ENCODE measurements around the gene CYP1B1.

The CYP1B1 gene

DNA sequence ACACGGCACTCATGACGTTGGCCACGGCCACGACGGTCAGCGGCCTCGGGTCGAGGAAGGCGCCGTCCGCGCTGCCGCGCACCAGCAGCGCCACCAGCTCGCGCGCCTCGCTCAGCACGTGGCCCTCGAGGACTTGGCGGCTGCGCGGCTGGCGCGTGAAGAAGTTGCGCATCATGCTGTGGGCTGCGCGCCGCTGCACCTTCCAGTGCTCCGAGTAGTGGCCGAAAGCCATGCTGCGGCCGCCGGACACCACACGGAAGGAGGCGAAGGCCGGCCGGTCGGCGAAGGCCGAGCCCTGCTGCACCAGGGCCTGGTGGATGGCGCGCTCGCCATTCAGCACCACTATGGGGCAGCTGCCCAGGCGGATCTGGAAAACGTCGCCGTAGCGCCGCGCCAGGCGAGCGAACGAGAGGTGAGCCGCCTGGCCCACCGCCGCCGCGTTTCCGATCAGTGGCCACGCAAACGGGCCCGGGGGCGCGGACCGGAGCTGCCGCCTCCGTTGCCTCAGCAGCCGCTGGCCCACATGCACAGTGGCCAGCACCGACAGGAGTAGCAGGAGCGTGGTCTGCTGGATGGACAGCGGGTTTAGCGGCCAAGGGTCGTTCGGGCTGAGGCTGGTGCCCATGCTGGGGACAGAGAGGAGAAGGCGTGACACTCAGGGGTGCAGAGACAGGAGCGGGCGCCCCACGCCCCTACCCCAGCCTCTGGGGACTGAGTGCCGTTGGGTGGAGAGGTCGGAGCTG lies 1.0 kb downstream of the CYP1B1 start:
- peak; percentile 50 for DNase-seq (ENCODE audit: low spot score)

DNA sequence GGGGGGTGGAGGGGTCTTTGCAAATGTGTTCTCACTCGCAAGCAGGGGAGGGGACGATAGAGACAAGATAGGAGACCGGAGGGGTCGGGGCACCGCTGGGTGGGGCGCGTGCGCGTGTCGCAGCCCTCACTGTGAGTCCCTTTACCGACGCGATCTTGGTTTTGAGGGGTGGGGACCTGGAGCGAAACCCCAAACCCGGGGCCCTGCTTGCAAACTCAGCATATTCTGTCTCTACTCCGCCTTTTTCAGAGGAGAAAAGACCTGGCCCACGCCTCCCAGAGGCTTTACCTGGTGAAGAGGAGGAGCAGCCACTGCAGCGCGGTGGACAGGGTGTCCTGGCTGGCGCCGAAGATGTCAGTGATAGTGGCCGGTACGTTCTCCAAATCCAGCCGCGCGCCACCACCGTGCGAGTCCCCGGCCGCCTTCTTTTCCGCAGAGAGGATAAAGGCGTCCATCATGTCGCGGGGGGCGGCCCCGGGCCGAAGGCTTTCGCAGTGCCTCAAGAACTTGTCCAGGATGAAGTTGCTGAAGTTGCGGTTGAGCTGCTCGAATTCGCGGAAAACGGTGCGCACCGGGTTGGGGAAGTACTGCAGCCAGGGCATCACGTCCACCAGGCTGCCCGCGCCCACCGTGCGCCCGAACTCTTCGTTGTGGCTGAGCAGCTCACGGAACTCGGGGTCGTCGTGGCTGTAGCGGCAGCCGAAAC lies 1.7 kb downstream of the CYP1B1 start:
- DNase-seq (ENCODE audit: low spot score), result no peak

DNA sequence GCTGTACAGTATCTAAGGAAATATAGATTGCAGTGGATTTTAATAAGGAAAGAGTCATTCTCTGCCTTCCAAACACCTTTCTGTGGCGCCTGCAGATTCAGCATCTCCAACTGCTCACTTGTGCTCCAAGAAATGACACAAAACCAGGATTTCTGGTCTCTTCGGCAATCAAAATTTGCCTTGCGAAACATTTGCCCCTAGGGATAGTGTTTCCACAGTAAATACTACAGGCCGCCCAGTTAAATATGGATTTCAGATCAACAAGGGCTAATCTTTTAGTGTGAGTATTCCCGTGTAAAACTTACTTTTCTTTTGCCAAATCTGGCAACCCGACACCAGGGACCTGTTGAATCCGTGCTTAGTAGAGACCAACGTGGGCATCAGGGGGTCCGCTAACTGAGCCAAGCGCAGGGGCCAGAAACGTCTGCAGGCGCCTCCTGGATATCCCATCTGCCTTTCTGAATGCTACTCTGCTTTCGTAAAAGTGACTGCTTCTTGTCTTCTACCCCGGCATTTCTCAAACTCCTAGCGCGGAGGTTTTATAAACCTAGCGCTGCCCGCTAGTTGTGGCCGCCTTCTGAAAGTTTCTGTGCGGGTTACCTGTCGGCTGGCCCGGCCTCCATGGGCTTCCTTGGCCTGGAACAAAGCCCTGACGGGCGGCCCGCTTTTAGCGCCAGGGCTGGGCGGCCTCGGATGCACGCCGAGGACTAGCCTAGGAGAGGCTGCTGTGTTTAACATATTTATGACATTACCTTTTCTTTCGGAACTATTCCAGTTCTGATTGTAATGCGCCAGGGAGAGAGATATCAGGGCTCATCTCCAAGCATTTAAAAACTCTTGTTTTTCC lies 2.5 kb downstream of the CYP1B1 start:
- peak; percentile 44 for DNase-seq (ENCODE audit: low spot score)

DNA sequence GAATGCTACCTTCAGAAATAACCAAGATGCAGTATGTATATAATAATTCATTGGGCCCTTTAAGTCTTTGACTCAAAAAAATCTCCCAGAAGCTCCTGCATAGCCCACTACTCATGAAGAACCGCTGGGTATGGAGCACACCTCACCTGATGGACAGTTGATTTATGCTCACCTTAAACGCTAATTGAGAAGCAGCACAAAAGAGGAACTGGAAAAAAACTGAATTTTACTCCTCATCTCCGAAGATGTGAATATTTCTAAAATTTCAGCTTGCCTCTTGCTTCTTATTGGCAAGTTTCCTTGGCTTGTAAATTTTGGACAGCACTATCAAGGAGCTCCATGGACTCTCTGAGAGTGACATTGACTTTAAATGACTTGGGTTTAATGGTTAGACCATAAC lies 5.5 kb downstream of the CYP1B1 start:
- no peak for DNase-seq (ENCODE audit: low spot score)

DNA sequence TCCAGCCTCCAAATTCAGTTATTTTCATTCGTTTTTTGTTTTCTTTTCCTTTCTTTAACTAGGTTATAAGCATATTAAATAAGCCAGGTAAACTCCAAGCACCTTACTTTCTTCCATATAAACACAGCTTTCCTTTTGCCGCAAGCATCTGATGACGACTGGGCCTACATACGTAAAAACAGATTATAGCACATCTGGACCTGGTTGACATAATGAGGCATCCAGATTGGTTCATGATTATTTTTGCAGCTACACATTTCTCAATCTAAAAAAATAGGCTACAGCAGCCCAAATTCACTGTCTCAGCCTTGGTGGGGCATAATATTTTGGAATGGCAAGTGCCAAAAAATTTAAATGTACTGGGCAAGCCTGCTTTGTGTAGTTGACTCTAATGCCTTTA lies 7.7 kb downstream of the CYP1B1 start:
- DNase-seq (ENCODE audit: low spot score), result no peak

DNA sequence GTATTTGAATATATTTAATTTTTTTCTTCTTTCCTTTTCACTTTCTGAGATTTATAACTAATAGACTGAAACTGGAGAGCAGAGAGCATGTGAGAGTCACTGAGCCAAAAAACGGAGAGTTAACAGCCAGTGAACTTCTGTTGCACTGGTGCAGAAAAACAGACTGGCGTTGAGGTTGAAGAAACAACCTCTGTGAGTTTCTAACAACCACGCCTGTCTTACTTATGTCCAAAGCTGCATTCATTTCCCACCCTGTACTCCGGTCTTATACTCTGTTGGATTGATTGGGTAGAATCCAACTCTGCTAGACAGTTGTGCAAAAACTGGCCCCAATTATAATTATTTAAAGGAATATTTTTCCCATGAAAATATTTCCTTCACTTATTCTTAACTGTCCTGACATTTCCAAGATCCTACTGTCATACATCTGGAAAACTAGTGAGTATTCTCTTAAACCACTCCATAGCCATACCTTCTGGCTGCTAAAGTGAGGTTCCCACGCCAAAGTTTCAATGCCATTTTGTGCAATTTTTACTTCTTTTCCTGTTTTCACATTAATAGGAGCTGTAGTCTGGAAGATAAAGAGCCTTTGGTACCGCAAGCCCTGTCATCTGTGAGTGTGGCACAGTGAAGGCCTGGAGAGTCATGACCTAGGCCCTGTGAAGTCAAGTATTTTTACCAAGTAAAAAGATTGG lies 9.4 kb downstream of the CYP1B1 start:
- DNase-seq (ENCODE audit: low spot score), result no peak

DNA sequence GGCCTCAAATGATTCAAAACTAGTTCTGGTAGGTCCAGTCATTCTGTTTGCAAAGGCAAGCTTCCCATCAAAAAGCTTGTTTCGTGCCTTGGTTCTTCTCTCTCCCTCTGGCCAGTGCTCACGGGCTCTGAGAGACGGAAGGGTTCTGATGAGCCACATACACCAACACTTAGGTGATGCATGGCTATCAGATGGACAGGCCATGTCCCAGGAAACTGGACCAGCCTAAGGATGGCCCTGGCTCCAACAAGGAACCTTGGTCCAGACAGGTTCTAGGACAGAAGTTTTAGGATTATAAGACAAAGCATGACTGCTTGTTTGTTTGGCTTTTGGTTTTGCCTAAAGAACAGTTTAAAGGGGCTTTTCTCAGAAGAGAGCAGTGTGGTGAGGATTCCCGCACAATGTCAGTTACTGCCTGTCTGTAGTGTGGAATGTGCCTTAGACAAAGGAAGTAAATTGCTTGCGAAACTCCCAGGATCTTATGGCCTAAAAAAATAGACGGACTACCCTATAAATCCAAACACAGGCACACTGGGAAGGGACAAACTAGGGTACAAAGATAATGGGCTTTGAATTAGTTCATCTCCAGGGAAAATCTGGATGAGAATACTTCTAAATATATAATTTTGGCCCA lies 10.3 kb downstream of the CYP1B1 start:
- DNase-seq (ENCODE audit: low spot score), result no peak

DNA sequence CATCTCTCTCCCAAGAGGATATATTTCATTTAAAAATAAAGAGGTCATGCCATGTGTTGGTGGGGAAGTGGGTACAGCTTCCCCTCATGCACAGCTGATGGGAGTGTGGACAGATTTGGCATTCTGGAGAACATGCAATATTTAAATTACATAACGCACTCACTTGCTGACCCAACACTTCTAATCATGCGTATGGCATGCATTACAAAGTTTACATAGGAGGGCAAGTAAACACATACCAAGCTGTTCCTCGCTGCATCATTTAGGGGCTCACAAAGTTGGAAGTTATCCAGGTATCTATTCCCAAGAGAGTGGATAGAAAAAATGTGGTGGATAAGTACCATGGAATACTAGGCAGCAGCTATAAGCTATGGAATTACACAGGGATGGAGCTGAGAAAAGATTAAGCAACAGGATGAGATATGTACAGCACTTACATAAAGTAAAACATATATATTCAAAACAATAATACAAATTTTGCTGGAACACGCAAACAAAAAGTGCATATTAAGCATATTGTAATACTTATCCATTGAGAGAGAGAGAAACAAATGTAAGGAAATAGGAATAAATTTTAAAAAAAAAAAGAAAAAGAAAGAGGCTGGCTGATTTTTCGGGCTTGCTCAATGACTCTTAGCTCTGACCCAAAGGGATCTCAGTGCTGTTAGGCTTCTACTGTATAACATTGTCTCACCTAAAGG lies 11.0 kb downstream of the CYP1B1 start:
- no peak for DNase-seq (ENCODE audit: low spot score)

DNA sequence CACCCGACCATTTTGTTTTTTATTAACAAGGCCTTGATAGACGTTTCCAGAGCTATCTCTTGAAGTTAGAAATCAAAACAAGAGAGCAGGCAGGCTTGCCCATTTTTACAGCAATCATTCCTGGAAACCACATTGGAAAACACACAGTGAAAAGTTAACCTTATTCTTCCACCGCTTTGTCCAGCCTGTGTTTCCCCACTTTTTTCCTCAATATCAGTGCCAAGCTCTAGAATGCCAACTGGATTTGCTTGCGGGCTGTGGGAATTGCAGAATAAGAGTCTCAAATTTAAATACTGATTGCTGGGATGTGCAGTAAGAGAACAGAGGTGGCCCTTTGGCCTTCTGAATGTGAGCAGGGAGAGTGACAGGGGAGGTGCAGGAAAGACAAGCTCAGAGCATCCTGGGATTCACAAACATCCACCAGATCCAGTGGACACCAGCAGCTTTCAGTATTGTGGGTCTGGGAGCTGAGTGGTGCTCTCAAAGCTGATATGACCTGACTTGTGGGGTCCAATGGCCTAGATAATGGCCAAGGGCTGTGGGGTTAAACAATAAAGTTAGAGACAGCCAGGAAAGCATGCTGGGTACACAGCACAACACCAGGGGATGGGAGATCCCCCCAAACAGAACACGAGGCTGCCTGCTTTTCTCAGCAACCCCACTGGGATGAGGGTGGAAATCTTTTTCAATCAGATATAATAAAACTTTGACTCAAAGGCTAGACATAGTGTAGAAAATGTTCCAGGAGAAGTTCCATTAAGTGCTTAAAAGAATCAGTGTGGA lies 15.5 kb downstream of the CYP1B1 start:
- DNase-seq (ENCODE audit: low spot score), result no peak

DNA sequence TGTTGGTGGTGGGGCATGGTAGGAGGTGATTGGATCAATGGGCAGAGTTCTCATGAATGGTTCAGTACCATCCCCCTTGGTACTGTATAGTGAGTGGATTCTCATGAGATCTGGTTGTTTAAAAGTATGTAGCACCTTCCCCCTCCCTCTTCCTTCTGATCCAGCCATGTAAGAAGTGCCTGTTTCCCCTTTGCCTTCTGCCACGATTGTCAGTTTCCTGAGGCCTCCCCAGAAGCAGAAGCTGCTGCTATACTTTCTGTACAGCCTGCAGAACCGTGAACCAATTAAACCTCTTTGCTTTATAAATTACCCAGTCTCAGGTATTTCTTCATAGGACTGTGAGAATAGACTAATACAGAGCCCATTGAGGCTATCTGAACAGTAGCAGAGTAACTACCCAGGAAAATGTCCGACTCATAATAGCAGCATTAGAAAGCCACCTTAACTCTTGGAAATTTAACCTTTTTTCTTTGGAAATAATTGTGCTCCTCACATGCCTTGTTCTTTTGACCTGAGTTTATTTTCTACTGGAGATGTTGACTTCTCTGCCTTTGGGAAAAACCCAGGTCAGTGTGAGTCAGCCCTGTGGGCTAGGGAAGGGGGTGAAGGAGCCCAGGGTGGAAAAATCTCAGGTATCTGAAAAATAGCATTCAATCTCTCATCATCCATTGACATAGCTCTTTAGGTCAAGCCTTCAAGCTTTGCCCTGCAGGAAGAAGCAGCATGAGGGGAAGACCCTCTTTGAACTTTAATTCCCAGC lies 18.1 kb downstream of the CYP1B1 start:
- no peak for DNase-seq (ENCODE audit: low spot score)

DNA sequence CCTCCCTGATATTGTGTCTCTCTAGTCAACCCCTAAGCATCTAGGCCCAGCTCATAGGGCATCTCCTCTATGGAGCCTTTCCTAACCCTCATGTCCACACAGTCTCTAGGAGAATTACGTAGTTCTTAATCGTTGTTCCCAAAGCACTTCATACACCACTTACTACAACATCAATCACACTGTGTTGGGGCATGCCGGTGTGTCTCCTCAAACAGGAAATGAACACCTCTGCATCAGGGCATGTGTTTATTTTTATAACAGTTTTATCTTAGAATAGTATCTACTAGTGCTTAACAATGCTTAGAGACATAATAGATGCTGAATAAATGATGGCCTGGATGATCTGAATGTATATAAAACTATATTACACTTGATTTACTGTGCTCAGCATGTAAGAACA lies 19.7 kb downstream of the CYP1B1 start:
- no peak for DNase-seq (ENCODE audit: low spot score)

DNA sequence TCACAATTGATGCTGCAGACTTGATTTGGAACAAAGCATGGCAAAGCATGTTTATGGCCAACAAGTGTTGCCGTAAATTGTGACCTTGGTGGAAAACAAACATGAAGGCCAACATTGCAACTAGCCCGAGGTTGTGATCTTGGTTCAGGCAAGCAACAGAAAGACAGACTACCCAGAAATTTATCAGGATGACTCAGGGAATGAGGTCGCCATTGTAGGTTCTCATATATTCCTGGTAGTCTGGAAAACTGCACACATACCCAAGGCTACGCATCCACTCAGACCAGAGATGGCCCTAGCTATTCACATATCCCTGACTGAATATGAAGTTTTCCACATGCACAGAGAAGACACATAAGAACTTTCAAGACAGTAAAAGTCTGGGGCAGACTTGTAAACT lies 30.1 kb downstream of the CYP1B1 start:
- DNase-seq (ENCODE audit: low spot score), result no peak

DNA sequence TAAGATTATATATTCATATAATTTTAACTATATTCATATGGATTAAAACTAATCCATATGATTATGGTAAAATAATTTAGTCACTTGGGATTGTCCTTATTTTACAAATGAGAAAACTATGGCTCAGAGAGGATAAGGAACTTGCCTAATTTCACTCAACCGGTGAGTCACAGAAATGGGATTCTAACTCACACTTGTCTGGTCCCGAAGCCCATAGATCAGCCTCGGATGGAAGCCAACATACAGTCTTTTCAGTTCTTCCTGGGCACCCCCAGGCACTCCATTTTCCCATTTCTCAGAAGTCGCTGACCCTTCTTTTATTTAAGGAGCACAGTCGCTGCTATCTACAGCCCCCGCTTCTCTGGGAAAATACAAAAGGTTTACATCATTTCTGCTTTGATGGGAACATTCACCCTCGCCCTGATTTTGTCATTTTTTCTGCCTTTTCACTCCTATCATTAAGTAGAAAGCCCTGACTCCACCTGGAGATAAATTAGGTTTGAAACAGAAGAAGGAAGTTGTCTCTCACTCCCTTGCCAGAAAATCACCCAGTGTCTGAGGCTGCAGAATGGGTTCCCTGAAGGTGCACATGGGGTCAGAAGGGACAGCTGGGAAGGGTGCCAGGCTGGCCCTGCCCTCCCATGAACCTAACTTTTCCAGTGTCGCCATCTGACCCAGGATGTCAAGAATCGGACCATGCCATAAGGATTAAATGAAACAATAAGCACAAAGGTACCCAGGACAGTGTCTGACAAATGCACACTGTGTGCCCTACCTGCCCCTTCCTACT lies 36.6 kb downstream of the CYP1B1 start:
- no peak for DNase-seq (ENCODE audit: low spot score)

DNA sequence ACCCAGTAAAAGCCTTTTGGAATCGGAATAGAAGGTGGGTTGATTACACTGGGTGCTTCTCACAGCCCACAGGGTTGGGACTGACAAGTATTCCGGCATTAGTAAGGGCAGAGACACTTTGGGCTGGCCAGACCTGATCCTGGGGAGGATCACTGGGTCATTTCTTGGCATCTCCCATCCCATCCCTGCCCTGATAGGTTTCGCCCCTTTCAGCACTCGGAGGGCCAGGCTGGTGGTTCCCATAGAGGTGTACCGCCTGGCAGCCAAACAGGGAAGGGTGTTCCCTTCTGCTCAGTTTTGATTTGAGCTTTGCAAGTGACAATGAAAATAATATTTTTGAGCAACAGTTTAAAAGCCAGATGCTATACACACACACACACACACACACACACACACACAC lies 37.3 kb downstream of the CYP1B1 start:
- no peak for DNase-seq (ENCODE audit: low spot score)

DNA sequence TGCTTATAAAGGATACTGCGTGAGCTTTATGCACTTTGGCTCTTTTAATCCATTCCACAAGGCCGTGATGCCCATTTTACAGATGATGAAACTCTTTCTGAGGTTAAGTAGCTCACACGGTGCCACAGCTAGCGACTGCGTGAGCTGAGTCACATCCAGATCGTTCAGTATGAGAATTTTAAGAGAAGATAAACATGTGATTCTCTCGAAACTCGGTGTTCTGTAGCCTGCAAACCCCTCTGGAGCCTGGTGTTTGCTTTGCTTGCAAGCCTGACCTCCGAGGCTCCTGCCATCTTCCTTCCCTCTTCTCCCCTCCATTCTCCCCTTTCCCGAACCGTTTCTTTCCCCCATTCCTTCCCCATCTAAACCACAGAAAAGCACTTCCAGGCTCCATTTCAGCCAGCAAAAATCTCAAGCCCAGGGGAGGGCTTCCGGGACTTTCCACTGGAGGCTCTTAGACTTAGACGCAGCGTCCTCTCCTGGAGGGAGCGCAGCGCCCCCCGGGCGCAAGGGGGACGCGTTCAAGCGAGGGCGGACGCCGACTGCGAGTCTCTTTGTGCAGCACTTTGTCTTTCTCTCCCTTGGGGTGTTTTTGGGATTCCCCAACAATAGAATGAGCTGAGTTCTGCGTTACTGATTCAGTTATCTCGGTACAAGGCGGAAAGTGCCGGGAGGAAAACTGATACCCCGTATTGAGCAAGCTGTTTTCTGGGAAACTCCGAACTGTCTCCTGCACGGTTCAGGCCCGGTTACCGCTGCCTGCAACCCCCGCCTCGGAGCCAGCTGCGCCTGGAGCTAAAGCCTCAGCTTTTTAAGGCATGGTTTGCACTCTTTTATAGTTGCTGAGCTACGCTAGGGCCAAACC lies 38.0 kb downstream of the CYP1B1 start:
- DNase-seq (ENCODE audit: low spot score), result peak; percentile 14

DNA sequence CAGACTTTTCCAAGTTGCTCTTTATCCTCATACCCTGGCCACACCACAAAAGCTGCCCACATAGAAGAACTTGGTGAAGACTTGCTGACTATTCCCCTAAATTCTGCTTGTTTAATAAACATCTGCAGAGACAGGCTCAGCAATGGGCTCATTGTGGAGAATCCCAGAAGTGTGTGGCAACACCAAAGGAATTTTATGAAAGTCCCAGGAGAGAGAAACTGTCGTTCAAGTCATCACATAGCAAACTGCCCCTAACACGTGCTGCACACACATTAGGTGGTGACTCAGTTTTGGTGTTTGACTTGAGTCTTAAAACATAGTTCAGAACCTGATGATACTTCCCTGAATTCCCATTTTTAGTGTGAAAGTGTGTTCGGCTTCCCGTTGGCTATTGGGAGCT lies 38.6 kb downstream of the CYP1B1 start:
- DNase-seq (ENCODE audit: low spot score), result no peak

DNA sequence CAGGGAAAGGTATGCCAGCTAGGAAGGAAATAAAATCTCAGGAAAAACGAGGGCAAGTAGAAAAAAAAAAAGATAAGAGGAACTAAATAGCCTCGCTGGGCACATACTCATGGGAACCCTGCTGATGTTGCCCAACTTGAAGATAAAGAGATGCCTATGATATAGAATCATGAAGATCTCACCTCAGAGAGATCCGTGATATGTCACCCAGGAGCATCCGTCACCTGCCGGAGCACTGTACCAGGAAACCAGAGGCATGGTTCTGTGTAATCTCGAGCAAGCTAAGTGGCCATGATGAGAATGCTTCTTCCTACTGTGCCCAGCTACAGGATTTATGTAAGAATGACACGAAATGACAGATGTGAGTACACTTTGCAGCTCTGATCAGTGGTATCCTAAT lies 40.0 kb downstream of the CYP1B1 start:
- DNase-seq (ENCODE audit: low spot score), result no peak

DNA sequence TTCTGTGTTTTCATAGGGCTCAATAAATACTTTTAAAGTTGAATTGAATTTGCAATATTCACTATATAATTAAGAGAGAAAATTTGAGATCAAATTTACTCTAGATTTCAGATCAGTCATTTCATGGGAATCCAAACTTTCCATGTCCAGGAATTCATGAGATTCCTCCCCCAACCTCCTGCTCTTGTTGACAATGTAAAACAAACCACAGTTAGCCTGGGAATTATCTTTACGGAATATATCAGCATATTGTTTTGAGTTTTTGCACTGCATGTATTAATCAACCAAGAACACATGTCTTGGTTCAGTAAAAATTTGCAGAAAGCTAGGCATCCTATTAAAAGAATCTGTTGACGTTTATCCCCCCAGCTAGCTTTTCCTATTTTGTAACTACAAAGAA lies 42.3 kb downstream of the CYP1B1 start:
- DNase-seq (ENCODE audit: low spot score), result no peak
